Fibroblast of mammary gland (primary cell): ENCODE data around the gene LGALS7B.
"Not testable (repeated sequence)": the region's sequence is repeated elsewhere in the genome, so short reads cannot be mapped to it uniquely, and the experiment has no call there.

Experiments used
- DNase-seq: peaks from one replicate; pipeline ENCODE4 v3.0.0-alpha.2; 2010; ENCODE audit warnings: low read depth
- H3K4me3 ChIP-seq: 2 replicates; pipeline ENCODE4 v1.5.1; 2011; ENCODE audit warnings: low read depth, mild to moderate bottlenecking, low read length, moderate library complexity; ENCODE audit not compliant: control insufficient read depth
- CTCF ChIP-seq: conservative IDR thresholded peaks from 2 replicates; pipeline ENCODE4 v1.5.1; 2011; ENCODE audit warnings: low read depth, low read length, inconsistent platforms; ENCODE audit not compliant: control insufficient read depth, insufficient read depth

The LGALS7B gene

GRCh38 chr19:38793671-38794070 is 4.7 kb downstream of the LGALS7B start:
- TF ChIP-seq CTCF = no peak
- no peak overlapping the region for H3K4me3 ChIP-seq
- no peak for DNase-seq

- no peak for DNase-seq
- no peak overlapping the region for H3K4me3 ChIP-seq
- TF ChIP-seq CTCF = no peak
Measured at GRCh38 chr19:38795549-38795948, 6.5 kb downstream of the LGALS7B start.

GRCh38 chr19:38796154-38796553 is 7.2 kb downstream of the LGALS7B start:
- no peak for DNase-seq
- no peak overlapping the region for H3K4me3 ChIP-seq
- TF ChIP-seq CTCF = no peak

GRCh38 chr19:38797781-38798180 is 8.8 kb downstream of the LGALS7B start:
- H3K4me3 ChIP-seq = not testable (repeated sequence)

GRCh38 chr19:38799104-38799503 is 10.1 kb downstream of the LGALS7B start:
- DNase-seq = no peak
- TF ChIP-seq CTCF = no peak
- H3K4me3 ChIP-seq = no peak overlapping the region

More at GRCh38 chr19:38797781-38798180, 8.8 kb downstream of the LGALS7B start:
- not testable (repeated sequence) for DNase-seq

GRCh38 chr19:38800577-38801347 is 11.8 kb downstream of the LGALS7B start:
- H3K4me3 ChIP-seq = no peak overlapping the region
- DNase-seq = no peak
- TF ChIP-seq CTCF = no peak

- no peak for TF ChIP-seq CTCF
- H3K4me3 ChIP-seq = no peak overlapping the region
- no peak for DNase-seq
Measured at GRCh38 chr19:38801359-38802095, 12.5 kb downstream of the LGALS7B start.
